Epithelial cell of proximal tubule (primary cell): ENCODE data around the gene GOT1. TPM values are rescaled to one million over a fixed set of nuclear protein-coding genes. Genes with fewer than 3 reads are reported as not detected.

Experiments
- DNase-seq: peaks from one replicate; pipeline ENCODE4 v3.0.0-alpha.2; 2011; ENCODE audit warnings: low read depth
- H3K4me3 ChIP-seq: 2 replicates; pipeline ENCODE4 v1.5.1; 2011; ENCODE audit warnings: low read depth, mild to moderate bottlenecking, low read length
- CTCF ChIP-seq: conservative IDR thresholded peaks from 2 replicates; pipeline ENCODE4 v1.5.1; 2012; ENCODE audit warnings: low read depth, mild to moderate bottlenecking, low read length
- total RNA-seq: library from RNA; depleted of rRNA; stranded (reverse); fragments of >200 nt; gene quantifications from 2 replicates; pipeline ENCODE4 v1.2.3, GENCODE V29; 2015

The GOT1 gene
- total RNA-seq, 1 donor from 2014 or later = 51.0 TPM

GRCh38 chr10:99406149-99406548 is 24.3 kb downstream of the GOT1 start:
- H3K4me3 ChIP-seq = no peak overlapping the region
- no peak for DNase-seq
- peak; percentile 21 for TF ChIP-seq CTCF

- no peak for TF ChIP-seq CTCF
- DNase-seq = no peak
- no peak overlapping the region for H3K4me3 ChIP-seq
These were observed 26.8 kb downstream of the GOT1 start for GRCh38 chr10:99403674-99404073.

- no peak for TF ChIP-seq CTCF
- no peak for DNase-seq
- H3K4me3 ChIP-seq = no peak overlapping the region
These were observed 30.8 kb downstream of the GOT1 start for GRCh38 chr10:99399664-99400063.

GRCh38 chr10:99396471-99396870 is 34.0 kb downstream of the GOT1 start:
- no peak overlapping the region for H3K4me3 ChIP-seq
- DNase-seq = no peak
- TF ChIP-seq CTCF = no peak

- no peak for TF ChIP-seq CTCF
- DNase-seq = peak; percentile 68
- H3K4me3 ChIP-seq = no peak overlapping the region
These were observed 34.5 kb downstream of the GOT1 start for GRCh38 chr10:99395750-99396445.

GRCh38 chr10:99394761-99395386 is 35.5 kb downstream of the GOT1 start:
- H3K4me3 ChIP-seq = no peak overlapping the region
- DNase-seq = no peak

More at GRCh38 chr10:99394761-99395386, 35.5 kb downstream of the GOT1 start:
- TF ChIP-seq CTCF = no peak
